Effector memory CD8-positive, alpha-beta T cell (primary cell): Measurements from ENCODE around the gene GNG13.
"Not testable (repeated sequence)": the region's sequence is repeated elsewhere in the genome, so short reads cannot be mapped to it uniquely, and the experiment has no call there.

Experiments used
- ATAC-seq: fragments of 150-1000 bp; cut with Tn5 transposase; replicated peaks from 2 replicates; pipeline ENCODE4 v1.10.0; 2021; ENCODE audit warnings: mild to moderate bottlenecking, moderate library complexity
- DNase-seq, 3 experiments: peaks; one replicate each; pipeline ENCODE4 v3.0.0; 2021
- H3K27ac Mint-ChIP-seq, 2 donors: one replicate each; pipeline ENCODE4 v1.8.0; 2022; ENCODE audit warnings: mild to moderate bottlenecking in 2 of 2, mixed read lengths in 2 of 2, moderate library complexity in 2 of 2
- H3K27me3 Mint-ChIP-seq, 2 donors: one replicate each; pipeline ENCODE4 v1.8.0; 2022; ENCODE audit warnings: mixed read lengths in 2 of 2
- H3K36me3 Mint-ChIP-seq: one replicate; pipeline ENCODE4 v1.8.0; 2022; ENCODE audit warnings: mild to moderate bottlenecking, moderate library complexity, mixed read lengths; ENCODE audit not compliant: insufficient read depth
- H3K4me1 Mint-ChIP-seq, 2 donors: one replicate each; pipeline ENCODE4 v1.8.0; 2022; ENCODE audit warnings: low read depth in 2 of 2, mixed read lengths in 2 of 2
- H3K4me3 Mint-ChIP-seq, 2 donors: one replicate each; pipeline ENCODE4 v1.8.0; 2022; ENCODE audit warnings: mild to moderate bottlenecking in 2 of 2, mixed read lengths in 2 of 2, moderate library complexity in 2 of 2
- H3K9me3 Mint-ChIP-seq, 2 donors: one replicate each; pipeline ENCODE4 v1.8.0; 2022; ENCODE audit warnings: mixed read lengths in 2 of 2

Gene GNG13

DNA sequence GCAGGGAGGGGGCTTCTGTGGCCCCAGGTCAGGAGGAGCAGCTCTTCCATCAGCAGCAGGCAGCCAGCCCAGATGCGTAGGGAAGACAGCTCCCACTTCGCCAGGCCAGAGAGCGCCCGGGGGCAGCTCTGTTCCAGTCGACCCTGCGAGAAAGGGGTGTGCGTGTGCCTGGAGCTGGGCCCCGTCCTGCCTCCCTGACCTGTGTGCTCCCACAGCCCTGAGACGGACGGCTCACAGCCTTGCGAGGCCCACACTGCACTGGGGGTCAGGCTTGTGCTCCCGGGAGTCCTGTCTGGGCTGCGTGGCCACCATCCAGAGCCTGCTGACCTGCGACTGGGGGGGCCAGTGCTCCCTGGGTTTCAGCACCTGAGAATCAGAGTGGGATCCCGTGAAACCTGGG, 40.5 kb downstream of the GNG13 start:
- DNase-seq: no peak
- Mint-ChIP-seq H3K36me3 (no peaks in the 10 kb centered on the region), H3K9me3 (peaks cover 0 to 2% of the 10 kb centered on the region in 2 donors), H3K27ac (no peak overlapping the region), H3K4me3 (no peak overlapping the region), H3K27me3 (peaks cover 6 to 20% of the 10 kb centered on the region in 2 donors), H3K4me1 (peaks cover 0 to 3% of the 10 kb centered on the region in 2 donors)
- no peak for ATAC-seq

DNA sequence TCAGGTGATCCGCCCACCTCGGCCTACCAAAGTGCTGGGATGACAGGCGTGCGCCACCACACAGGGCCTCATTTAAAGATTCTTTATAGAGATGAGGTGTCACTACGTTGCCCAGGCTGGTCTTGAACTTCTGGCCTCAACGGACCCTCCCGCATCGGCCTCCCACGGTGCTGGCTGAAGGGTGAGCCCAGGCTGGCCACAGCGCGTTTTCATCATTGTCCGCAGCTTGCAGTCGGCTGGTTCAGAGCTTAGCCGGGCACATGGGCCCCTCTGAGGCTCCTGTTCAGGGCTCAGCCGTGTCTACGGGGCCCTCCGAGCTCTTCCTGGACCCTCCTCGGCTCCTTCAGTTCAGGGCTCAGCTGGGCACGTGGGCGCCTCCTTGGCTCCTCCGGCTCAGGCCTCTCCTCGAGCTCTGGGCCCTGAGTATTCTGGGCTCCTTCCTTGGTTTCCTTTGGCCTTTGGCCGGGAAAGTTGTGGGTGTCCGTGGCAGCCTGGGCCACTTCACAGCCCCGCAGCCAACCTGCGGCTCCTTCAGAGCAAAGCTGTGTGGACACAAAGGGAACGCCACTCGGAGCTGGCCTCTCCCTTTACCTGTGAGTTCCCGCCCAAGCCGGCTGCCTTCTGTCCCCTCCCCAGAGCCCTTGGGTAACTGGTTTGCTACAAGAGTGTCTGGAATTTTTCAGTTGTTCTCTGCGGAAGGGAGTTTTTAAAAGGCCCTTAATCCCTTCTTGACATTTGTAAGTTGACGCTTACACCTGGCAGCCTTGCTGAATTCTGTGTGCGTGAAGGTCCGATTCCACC, 41.2 kb downstream of the GNG13 start:
- no peak overlapping the region for H3K27ac Mint-ChIP-seq
- no peak for DNase-seq
- H3K36me3 Mint-ChIP-seq: no peaks in the 10 kb centered on the region
- peaks cover 0 to 3% of the 10 kb centered on the region in 2 donors for H3K4me1 Mint-ChIP-seq
- peaks cover 6 to 20% of the 10 kb centered on the region in 2 donors for H3K27me3 Mint-ChIP-seq
- H3K9me3 Mint-ChIP-seq: peaks cover 0 to 2% of the 10 kb centered on the region in 2 donors
- H3K4me3 Mint-ChIP-seq: no peak overlapping the region
- ATAC-seq: no peak

DNA sequence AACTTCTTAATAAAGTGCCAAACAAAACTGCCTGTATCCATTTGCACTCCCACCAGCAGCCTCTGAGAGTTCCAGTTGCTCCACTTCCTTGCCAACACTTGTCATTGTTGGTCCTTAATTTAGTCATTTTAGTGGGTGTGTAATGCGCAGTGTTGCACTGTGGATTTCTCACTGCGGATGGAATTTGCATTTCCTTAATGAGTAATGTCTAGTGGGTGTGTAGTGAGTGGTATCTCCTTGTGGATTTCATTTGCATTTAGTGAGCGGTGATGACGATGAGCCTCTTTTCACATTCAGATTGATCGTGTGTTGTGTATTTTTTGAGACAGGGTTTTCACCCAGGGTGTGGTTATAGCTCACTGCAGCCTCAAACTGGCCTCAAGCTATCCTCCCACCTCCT, 44.1 kb downstream of the GNG13 start:
- DNase-seq: no peak
- Mint-ChIP-seq H3K9me3 (peaks cover 0 to 2% of the 10 kb centered on the region in 2 donors), H3K4me1 (peaks cover 0 to 3% of the 10 kb centered on the region in 2 donors), H3K27ac (no peak overlapping the region), H3K36me3 (no peaks in the 10 kb centered on the region), H3K27me3 (peaks cover 6 to 31% of the 10 kb centered on the region in 2 donors), H3K4me3 (no peak overlapping the region)
- ATAC-seq: no peak

DNA sequence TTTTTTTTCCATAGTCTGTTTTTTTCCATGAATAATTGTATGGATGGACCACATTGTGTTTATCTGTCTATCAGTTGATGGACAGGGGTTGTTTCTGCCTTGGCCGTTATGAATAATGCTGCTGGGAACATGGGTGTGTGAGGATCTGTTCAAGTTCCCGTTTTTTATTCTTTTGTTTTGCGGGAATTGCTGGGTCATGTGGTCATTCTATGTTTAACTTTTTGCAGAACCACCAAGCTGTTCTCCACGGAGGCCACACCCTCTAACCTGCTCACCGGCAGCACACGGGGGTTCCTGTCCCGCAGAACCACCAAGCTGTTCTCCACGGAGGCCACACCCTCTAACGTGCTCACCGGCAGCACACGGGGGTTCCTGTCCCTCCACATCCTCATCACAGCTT, 45.9 kb downstream of the GNG13 start:
- no peak overlapping the region for H3K4me3 Mint-ChIP-seq
- peaks cover 6 to 31% of the 10 kb centered on the region in 2 donors for H3K27me3 Mint-ChIP-seq
- peaks cover 0 to 2% of the 10 kb centered on the region in 2 donors for H3K9me3 Mint-ChIP-seq
- DNase-seq (no peak), ATAC-seq (peak; percentile 37)
- no peaks in the 10 kb centered on the region for H3K36me3 Mint-ChIP-seq
- peaks cover 0 to 3% of the 10 kb centered on the region in 2 donors for H3K4me1 Mint-ChIP-seq
- no peak overlapping the region for H3K27ac Mint-ChIP-seq

DNA sequence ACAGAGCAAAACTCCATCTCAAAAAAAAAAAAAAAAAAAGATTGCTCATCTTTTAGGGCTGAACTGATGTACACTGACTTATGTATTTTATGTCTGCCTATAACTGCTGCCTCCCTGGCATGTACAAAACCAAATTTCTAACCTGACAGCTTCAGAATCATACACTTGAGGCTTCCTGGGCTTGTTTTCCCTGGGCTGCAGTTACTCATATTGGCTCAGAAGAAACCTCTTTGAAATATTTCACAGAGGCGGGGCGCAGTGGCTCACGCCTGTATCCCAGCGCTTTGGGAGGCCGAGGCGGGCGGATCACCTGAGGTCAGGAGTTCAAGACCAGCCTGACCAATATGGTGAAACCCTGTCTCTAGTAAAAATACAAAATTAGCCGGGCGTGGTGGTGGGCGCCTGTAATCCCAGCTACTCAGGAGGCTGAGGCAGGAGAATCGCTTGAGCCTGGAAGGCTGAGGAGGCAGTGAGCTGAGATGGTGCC, 46.4 kb downstream of the GNG13 start:
- ATAC-seq, H3K9me3 Mint-ChIP-seq, DNase-seq, H3K4me3 Mint-ChIP-seq, H3K27ac Mint-ChIP-seq, H3K4me1 Mint-ChIP-seq, H3K36me3 Mint-ChIP-seq: not testable (repeated sequence)
- peaks cover 6 to 31% of the 10 kb centered on the region in 2 donors for H3K27me3 Mint-ChIP-seq

DNA sequence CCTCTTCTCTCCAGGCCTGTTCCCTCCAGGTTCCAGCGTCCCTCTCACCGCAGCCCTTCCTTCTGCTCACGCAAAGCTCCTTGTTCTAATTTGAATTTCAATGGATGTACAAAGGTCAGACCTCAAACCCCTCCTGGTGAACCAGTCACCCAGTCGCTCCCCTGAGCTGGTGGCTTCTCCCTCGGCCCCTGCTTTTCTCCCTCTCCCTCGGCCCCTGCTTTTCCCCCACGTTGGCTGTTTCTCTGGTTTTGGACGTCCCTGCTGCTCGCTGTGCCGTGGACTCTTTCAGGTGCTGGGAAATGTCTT, 48.6 kb downstream of the GNG13 start:
- no peak for ATAC-seq

DNA sequence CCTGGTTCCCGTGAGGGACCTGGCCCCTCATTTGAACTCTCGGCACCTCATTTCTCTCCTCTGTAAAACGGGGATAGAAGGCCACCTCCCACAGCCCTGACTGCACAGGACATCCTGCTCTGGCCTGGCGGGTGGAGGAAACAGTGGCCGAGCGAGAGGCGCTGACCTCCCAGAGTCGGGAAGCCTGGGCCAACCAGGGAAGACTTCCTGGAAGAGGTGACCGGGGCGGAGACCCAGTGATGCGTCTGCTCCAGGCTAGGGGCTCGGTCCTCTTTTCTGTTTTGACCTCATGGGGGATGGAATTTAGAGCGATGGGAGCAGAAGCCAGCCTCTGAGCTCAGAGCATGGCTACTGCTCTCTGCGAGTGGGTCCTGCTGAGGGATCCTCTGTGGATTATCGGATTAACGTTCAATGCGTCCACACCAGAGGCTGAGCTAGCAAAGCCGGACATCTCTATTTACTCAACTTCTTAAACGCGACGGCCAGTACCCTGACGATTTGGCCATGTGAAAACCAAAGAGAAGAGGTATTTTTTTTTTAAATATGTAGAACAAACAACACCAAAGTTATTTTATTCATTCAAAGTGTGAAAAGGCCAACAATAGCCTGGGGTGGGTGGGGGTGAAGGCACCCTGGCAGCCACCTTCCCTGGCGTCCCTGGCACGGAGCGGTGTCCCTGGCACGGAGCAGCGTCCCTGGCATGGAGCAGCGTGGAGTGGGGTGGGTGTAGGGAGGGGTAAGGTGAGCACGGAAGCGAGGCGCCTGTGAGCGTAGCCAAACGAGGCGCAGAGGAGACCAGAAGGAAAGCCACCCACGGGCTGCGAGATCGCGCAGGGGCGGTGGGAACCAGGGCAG, 49.2 kb downstream of the GNG13 start:
- ATAC-seq: no peak
- H3K27me3 Mint-ChIP-seq: peaks cover 0 to 16% of the 10 kb centered on the region in 2 donors
- H3K4me3 Mint-ChIP-seq: no peak overlapping the region
- no peak for DNase-seq
- H3K4me1 Mint-ChIP-seq: no peaks in the 10 kb centered on the region
- no peaks in the 10 kb centered on the region for H3K36me3 Mint-ChIP-seq
- H3K27ac Mint-ChIP-seq: no peak overlapping the region
- H3K9me3 Mint-ChIP-seq: peaks cover 0 to under 1% of the 10 kb centered on the region in 2 donors

More for the DNA sequence above, 48.6 kb downstream of the GNG13 start:
- no peak for DNase-seq
- H3K4me1 Mint-ChIP-seq: no peaks in the 10 kb centered on the region
- no peak overlapping the region for H3K27ac Mint-ChIP-seq
- no peaks in the 10 kb centered on the region for H3K36me3 Mint-ChIP-seq
- H3K9me3 Mint-ChIP-seq: peaks cover 0 to 2% of the 10 kb centered on the region in 2 donors
- H3K27me3 Mint-ChIP-seq: peaks cover 0 to 22% of the 10 kb centered on the region in 2 donors
- H3K4me3 Mint-ChIP-seq: no peak overlapping the region

DNA sequence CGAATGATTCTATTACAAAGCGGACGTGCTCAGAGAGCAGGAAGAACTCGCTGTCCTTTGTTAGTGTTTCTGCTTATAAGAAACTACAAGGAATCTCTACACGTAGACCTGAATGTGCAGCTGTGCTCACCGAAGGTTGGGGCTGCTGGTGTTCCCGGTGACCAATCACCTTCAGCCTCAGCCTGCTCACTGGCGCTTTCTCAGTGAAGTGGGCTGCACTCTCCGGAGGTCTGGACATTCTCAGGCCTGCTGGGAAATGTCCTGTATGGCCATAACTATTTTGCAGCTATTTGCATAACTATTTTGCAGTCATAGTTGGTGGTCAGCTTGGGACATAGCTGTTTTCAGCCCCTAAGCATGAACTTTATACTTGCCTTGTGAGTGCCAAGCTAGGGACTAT, 50.0 kb downstream of the GNG13 start:
- no peak for DNase-seq
- Mint-ChIP-seq H3K4me3 (no peak overlapping the region), H3K27me3 (peaks cover 0 to 12% of the 10 kb centered on the region in 2 donors), H3K9me3 (no peaks in the 10 kb centered on the region), H3K36me3 (no peaks in the 10 kb centered on the region), H3K27ac (no peak overlapping the region), H3K4me1 (no peaks in the 10 kb centered on the region)
- ATAC-seq: no peak

DNA sequence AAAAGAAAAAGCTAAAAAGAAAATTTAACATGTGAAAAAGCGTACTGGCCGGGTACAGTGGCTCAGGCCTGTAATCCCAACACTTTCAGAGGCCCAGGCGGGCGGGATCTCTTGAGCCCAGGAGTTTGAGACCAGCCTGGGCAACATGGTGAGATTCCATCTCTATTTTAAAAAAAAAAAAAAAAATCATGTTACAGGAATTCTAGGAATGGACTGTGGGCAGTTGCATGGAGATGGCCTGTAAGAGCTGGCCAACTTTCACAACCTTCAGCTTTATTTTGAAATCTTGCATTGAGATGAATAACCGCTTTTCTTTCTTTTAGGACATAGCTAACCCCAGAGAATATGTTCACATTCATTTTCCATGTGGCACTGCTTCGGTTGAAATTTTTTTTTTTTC, 51.5 kb downstream of the GNG13 start:
- no peak for DNase-seq
- Mint-ChIP-seq H3K9me3 (no peaks in the 10 kb centered on the region), H3K27me3 (peaks cover 0 to 12% of the 10 kb centered on the region in 2 donors), H3K27ac (no peak overlapping the region), H3K4me1 (no peaks in the 10 kb centered on the region), H3K36me3 (no peaks in the 10 kb centered on the region), H3K4me3 (no peak overlapping the region)
- ATAC-seq: no peak
